Skin of body (tissue), 2 donors: Measurements from ENCODE around the gene KCNK10. TPM values are rescaled to one million over a fixed set of nuclear protein-coding genes. Genes with fewer than 3 reads are reported as not detected.

Experiments
- DNase-seq: peaks from one replicate; lab custom pipeline; 2025; lab: John Stamatoyannopoulos, UW
- total RNA-seq: library from RNA; depleted of rRNA; stranded (reverse); fragments of >200 nt; gene quantifications from one replicate; pipeline ENCODE4 v1.2.3, GENCODE V29; 2014

Gene KCNK10
- total RNA-seq, 1 donor from 2014 or later: 0.30 TPM

- no peak for DNase-seq
These were observed 137.2 kb downstream of the KCNK10 start for GRCh38 chr14:88185843-88186242.

- DNase-seq: no peak
These were observed 138.1 kb downstream of the KCNK10 start for GRCh38 chr14:88184956-88185355.

- no peak for DNase-seq
These were observed 142.0 kb downstream of the KCNK10 start for GRCh38 chr14:88181072-88181471.

GRCh38 chr14:88179716-88180115 is 143.4 kb downstream of the KCNK10 start:
- DNase-seq: no peak

- no peak for DNase-seq
These were observed 152.7 kb downstream of the KCNK10 start for GRCh38 chr14:88170333-88170732.

GRCh38 chr14:88168498-88169165 is 154.4 kb downstream of the KCNK10 start:
- DNase-seq: no peak

- DNase-seq: no peak
These were observed 155.0 kb downstream of the KCNK10 start for GRCh38 chr14:88168025-88168424.

- DNase-seq: no peak
These were observed 156.5 kb downstream of the KCNK10 start for GRCh38 chr14:88166616-88167015.

GRCh38 chr14:88164906-88165534 is 158.0 kb downstream of the KCNK10 start:
- no peak for DNase-seq

GRCh38 chr14:88163731-88164255 is 159.3 kb downstream of the KCNK10 start:
- DNase-seq: no peak

GRCh38 chr14:88156127-88156526 is 166.9 kb downstream of the KCNK10 start:
- DNase-seq: no peak

- DNase-seq: no peak
These were observed 168.1 kb downstream of the KCNK10 start for GRCh38 chr14:88154926-88155325.

GRCh38 chr14:88154321-88154720 is 168.7 kb downstream of the KCNK10 start:
- no peak for DNase-seq

GRCh38 chr14:88146881-88147649 is 176.0 kb downstream of the KCNK10 start:
- DNase-seq: no peak

GRCh38 chr14:88143810-88144209 is 179.3 kb downstream of the KCNK10 start:
- no peak for DNase-seq

- DNase-seq: no peak
These were observed 180.1 kb downstream of the KCNK10 start for GRCh38 chr14:88142997-88143396.

- DNase-seq: no peak
These were observed 182.2 kb downstream of the KCNK10 start for GRCh38 chr14:88140874-88141273.

GRCh38 chr14:88137327-88137726 is 185.7 kb downstream of the KCNK10 start:
- DNase-seq: no peak
